ENCODE measurements around the gene NPPA. TPM values are rescaled to one million over a fixed set of nuclear protein-coding genes. Genes with fewer than 3 reads are reported as not detected.

The NPPA gene
- total and polyA plus RNA-seq, 8 donors = 0.48 to 7.2 (median 2.7) TPM; not detected in 3

GRCh38 chr1:11877074-11877473, 29.5 kb upstream of the NPPA start:
- 38 to 59% (median 52%) methylated on average over 6 of the region's 6 CpGs for WGBS, 5 donors
- no peak overlapping the region for H3K27ac ChIP-seq
- peaks cover 0 to 37% (median 10%) of the 10 kb centered on the region in 3 donors for H3K27me3 ChIP-seq
- intact Hi-C loops (cut with DNase I; ENCODE audit: low total_unique reads) = no loop called here
- no peak for TF ChIP-seq CTCF (IDR thresholded peaks at IDR 0.05)
- TF ChIP-seq POLR2AphosphoS5 (IDR thresholded peaks at IDR 0.05) = no peak
- TF ChIP-seq EP300 (IDR thresholded peaks at IDR 0.05) = no peak
- no peak for TF ChIP-seq POLR2A (IDR thresholded peaks at IDR 0.05)
- no peaks in the 10 kb centered on the region for H3K9me3 ChIP-seq
- H3K4me3 ChIP-seq = no peak overlapping the region
- peak in 1 of 2 donors; percentile 20 for DNase-seq
- no peaks in the 10 kb centered on the region for H3K36me3 ChIP-seq
- peaks cover 0 to 17% (median 5%) of the 10 kb centered on the region in 4 donors for H3K4me1 ChIP-seq

GRCh38 chr1:11875094-11875493, 27.5 kb upstream of the NPPA start:
- intact Hi-C loops (cut with DNase I; ENCODE audit: low total_unique reads) = no loop called here
- Histone ChIP-seq H3K4me1 (peaks cover 0 to under 1% (median under 1%) of the 10 kb centered on the region in 4 donors), H3K27ac (no peak overlapping the region), H3K27me3 (peaks cover 0 to 51% (median 10%) of the 10 kb centered on the region in 3 donors), H3K4me3 (no peak overlapping the region), H3K9me3 (no peaks in the 10 kb centered on the region), H3K36me3 (no peaks in the 10 kb centered on the region)
- WGBS, 5 donors = 77 to 84% (median 82%) methylated on average over 9 to 10 of the region's 10 CpGs
- DNase-seq = no peak
- TF ChIP-seq CTCF (IDR thresholded peaks at IDR 0.05) = no peak
- TF ChIP-seq POLR2A (IDR thresholded peaks at IDR 0.05) = no peak
- TF ChIP-seq POLR2AphosphoS5 (IDR thresholded peaks at IDR 0.05) = no peak
- TF ChIP-seq EP300 (IDR thresholded peaks at IDR 0.05) = no peak

GRCh38 chr1:11874624-11875023, 27.0 kb upstream of the NPPA start:
- no peaks in the 10 kb centered on the region for H3K4me1 ChIP-seq
- H3K36me3 ChIP-seq = no peaks in the 10 kb centered on the region
- no peak for TF ChIP-seq EP300 (IDR thresholded peaks at IDR 0.05)
- TF ChIP-seq CTCF (IDR thresholded peaks at IDR 0.05) = no peak
- TF ChIP-seq POLR2AphosphoS5 (IDR thresholded peaks at IDR 0.05) = no peak
- no peak for TF ChIP-seq POLR2A (IDR thresholded peaks at IDR 0.05)
- H3K27ac ChIP-seq = no peak overlapping the region
- 29 to 59% (median 56%) methylated on average over 5 to 6 of the region's 6 CpGs for WGBS, 5 donors
- H3K27me3 ChIP-seq = peaks cover 0 to 52% (median 12%) of the 10 kb centered on the region in 3 donors
- no peak overlapping the region for H3K4me3 ChIP-seq
- no peak for DNase-seq
- intact Hi-C loops (cut with DNase I; ENCODE audit: low total_unique reads) = no loop called here
- no peaks in the 10 kb centered on the region for H3K9me3 ChIP-seq

- no peaks in the 10 kb centered on the region for H3K36me3 ChIP-seq
- TF ChIP-seq POLR2AphosphoS5 (IDR thresholded peaks at IDR 0.05) (peak in 1 of 3 donors; percentile 7), CTCF (IDR thresholded peaks at IDR 0.05) (no peak), POLR2A (IDR thresholded peaks at IDR 0.05) (no peak), EP300 (IDR thresholded peaks at IDR 0.05) (peak; percentile 51)
- WGBS, 5 donors = 50 to 73% (median 70%) methylated on average over 10 of the region's 10 CpGs
Observed at GRCh38 chr1:11874258-11874562, 26.6 kb upstream of the NPPA start.

More at GRCh38 chr1:11874258-11874562, 26.6 kb upstream of the NPPA start:
- Histone ChIP-seq H3K4me3 (no peak overlapping the region), H3K4me1 (no peaks in the 10 kb centered on the region), H3K27me3 (peaks cover 0 to 53% (median 13%) of the 10 kb centered on the region in 3 donors), H3K27ac (no peak overlapping the region), H3K9me3 (no peaks in the 10 kb centered on the region)
- peak in 1 of 2 donors; percentile 14 for DNase-seq
- intact Hi-C loops (cut with DNase I; ENCODE audit: low total_unique reads) = no loop called here

Measured in stomach (tissue), 9 donors.